Ramos (cell line): ENCODE results near the gene NDUFAB1.
"Not testable (repeated sequence)": the region's sequence is repeated elsewhere in the genome, so short reads cannot be mapped to it uniquely, and the experiment has no call there.

Source experiments
- in situ Hi-C: fragments of 300-500 bp; cut with MboI; formaldehyde crosslinking; loops from one replicate; pipeline ENCODE4 v1.14.3; 2022; ENCODE audit warnings: low sequenced_read_pairs; ENCODE audit not compliant: unreplicated experiment

The NDUFAB1 gene

GRCh38 chr16:23595951-23596720, at the start of gene NDUFAB1:
Gene NDUFAB1, minus strand, starts transcription at chr16:23596316. Its CDS starts 26 bp downstream, at chr16:23596290.
- in situ Hi-C loops = loop anchor here (25.0 kb wide), 1 partner anchor 409 kb away; the partner anchor contains the start of gene SCNN1G

GRCh38 chr16:23642246-23642774, 46.2 kb upstream of the NDUFAB1 start:
- in situ Hi-C loops = no loop called here

GRCh38 chr16:23640931-23641765, 45.0 kb upstream of the NDUFAB1 start, which contains the start of the genes DCTN5 and PALB2:
Gene DCTN5, plus strand, starts transcription at chr16:23641466. Its CDS starts 77 bp downstream, at chr16:23641543.
Gene PALB2, minus strand, starts transcription at chr16:23641310. Its CDS starts 153 bp downstream, at chr16:23641157.
- in situ Hi-C loops = no loop called here

GRCh38 chr16:23640615-23640930, 44.5 kb upstream of the NDUFAB1 start:
- in situ Hi-C loops = no loop called here

GRCh38 chr16:23635958-23636357, 39.8 kb upstream of the NDUFAB1 start:
- in situ Hi-C loops = no loop called here

- in situ Hi-C loops = no loop called here
Observed at GRCh38 chr16:23634461-23635036, 38.4 kb upstream of the NDUFAB1 start.

- in situ Hi-C loops = not testable (repeated sequence)
Observed at GRCh38 chr16:23631874-23632273, 35.8 kb upstream of the NDUFAB1 start.

- in situ Hi-C loops = no loop called here
Observed at GRCh38 chr16:23629516-23629915, 33.4 kb upstream of the NDUFAB1 start.

- in situ Hi-C loops = no loop called here
Observed at GRCh38 chr16:23624092-23624491, 28.0 kb upstream of the NDUFAB1 start.

GRCh38 chr16:23615805-23616204, 19.7 kb upstream of the NDUFAB1 start:
- in situ Hi-C loops = no loop called here

- in situ Hi-C loops = no loop called here
Observed at GRCh38 chr16:23611936-23612335, 15.8 kb upstream of the NDUFAB1 start.

- in situ Hi-C loops = not testable (repeated sequence)
Observed at GRCh38 chr16:23610905-23611304, 14.8 kb upstream of the NDUFAB1 start.

- in situ Hi-C loops = no loop called here
Observed at GRCh38 chr16:23609929-23610328, 13.8 kb upstream of the NDUFAB1 start.

GRCh38 chr16:23608194-23608593, 12.1 kb upstream of the NDUFAB1 start:
- in situ Hi-C loops = no loop called here

GRCh38 chr16:23607726-23608125, 11.6 kb upstream of the NDUFAB1 start:
- in situ Hi-C loops = no loop called here

GRCh38 chr16:23597003-23597756, 1.1 kb upstream of the NDUFAB1 start:
- in situ Hi-C loops = loop anchor here (25.0 kb wide), 1 partner anchor 410 kb away; the partner anchor contains the start of gene SCNN1G

GRCh38 chr16:23595246-23595950, 718 bp downstream of the NDUFAB1 start:
- in situ Hi-C loops = loop anchor here (25.0 kb wide), 1 partner anchor 408 kb away; the partner anchor contains the start of gene SCNN1G

- in situ Hi-C loops = loop anchor here (25.0 kb wide), 1 partner anchor 407 kb away; the partner anchor contains the start of gene SCNN1G
Observed at GRCh38 chr16:23594186-23594585, 1.9 kb downstream of the NDUFAB1 start.

- in situ Hi-C loops = loop anchor here (25.0 kb wide), 1 partner anchor 403 kb away; the partner anchor contains the start of gene SCNN1G
Observed at GRCh38 chr16:23590181-23590580, 5.9 kb downstream of the NDUFAB1 start.
